Right lung (tissue), 5 donors: ENCODE measurements around the gene DPF3. TPM values are rescaled to one million over a fixed set of nuclear protein-coding genes. Genes with fewer than 3 reads are reported as not detected.

Experiments used
- DNase-seq, 2 donors: peaks; one replicate each; pipeline ENCODE4 v3.0.0-alpha.2; 2013
- polyA plus RNA-seq, 5 donors: library from polyadenylated mRNA; unstranded; fragments of 120-200 nt; gene quantifications; one replicate each; pipeline versions ENCODE4 v1.2.1 to v1.2.3, GENCODE V29; 2013; ENCODE audit warnings: inconsistent platforms in 1 of 5, low replicate concordance in 1 of 5; ENCODE audit not compliant: insufficient read length in 5 of 5, insufficient read depth in 1 of 5

DPF3 gene
- polyA plus RNA-seq, 5 donors = 1.6 to 2.4 (median 1.8) TPM

- DNase-seq = no peak
These were observed 178.1 kb downstream of the DPF3 start for GRCh38 chr14:72715850-72716228.

- DNase-seq = no peak
These were observed 178.6 kb downstream of the DPF3 start for GRCh38 chr14:72715215-72715849.

GRCh38 chr14:72714871-72715214, 179.1 kb downstream of the DPF3 start:
- DNase-seq = no peak

- no peak for DNase-seq
These were observed 179.8 kb downstream of the DPF3 start for GRCh38 chr14:72714094-72714493.

GRCh38 chr14:72711936-72712335, 182.0 kb downstream of the DPF3 start:
- DNase-seq = no peak

- DNase-seq = no peak
These were observed 183.8 kb downstream of the DPF3 start for GRCh38 chr14:72709916-72710611.

GRCh38 chr14:72708708-72709475, 185.0 kb downstream of the DPF3 start:
- DNase-seq = no peak

GRCh38 chr14:72708222-72708621, 185.7 kb downstream of the DPF3 start:
- DNase-seq = no peak

GRCh38 chr14:72706485-72706884, 187.4 kb downstream of the DPF3 start:
- no peak for DNase-seq

GRCh38 chr14:72704502-72704901, 189.4 kb downstream of the DPF3 start:
- DNase-seq = no peak

- DNase-seq = no peak
These were observed 192.3 kb downstream of the DPF3 start for GRCh38 chr14:72701605-72702004.

- no peak for DNase-seq
These were observed 192.7 kb downstream of the DPF3 start for GRCh38 chr14:72701237-72701565.

- DNase-seq = no peak
These were observed 193.3 kb downstream of the DPF3 start for GRCh38 chr14:72700338-72701236.

GRCh38 chr14:72699852-72700257, 194.0 kb downstream of the DPF3 start:
- no peak for DNase-seq

- no peak for DNase-seq
These were observed 194.5 kb downstream of the DPF3 start for GRCh38 chr14:72699443-72699842.

GRCh38 chr14:72692696-72693095, 201.2 kb downstream of the DPF3 start:
- peak; percentile 35 to 37 for DNase-seq

GRCh38 chr14:72690324-72690723, 203.6 kb downstream of the DPF3 start:
- no peak for DNase-seq

- DNase-seq = no peak
These were observed 204.8 kb downstream of the DPF3 start for GRCh38 chr14:72688990-72689671.

- DNase-seq = no peak
These were observed 207.1 kb downstream of the DPF3 start for GRCh38 chr14:72686832-72687231.

GRCh38 chr14:72686101-72686500, 207.8 kb downstream of the DPF3 start:
- no peak for DNase-seq

GRCh38 chr14:72685456-72685855, 208.4 kb downstream of the DPF3 start:
- DNase-seq = no peak

- no peak for DNase-seq
These were observed 210.1 kb downstream of the DPF3 start for GRCh38 chr14:72683787-72684186.
